HepG2 (cell line): ENCODE measurements around the gene UGT1A3. TPM values are rescaled to one million over a fixed set of nuclear protein-coding genes. Genes with fewer than 3 reads are reported as not detected.

Source experiments
- ATAC-seq: fragments of 200-7000 bp; cut with Tn5 transposase; 3 replicates; pipeline ENCODE4 v1.9.1; 2020; ENCODE audit warnings: mild to moderate bottlenecking, moderate library complexity
- BruUV-seq: library from RNA; stranded (reverse); fragments of 400-500 nt; replicated peaks from 2 replicates; lab custom pipeline; 2021; lab: Mats Ljungman, UMichigan
- CTCF ChIA-PET: fragments of 300-600 bp; formaldehyde crosslinking; extraction: SDS; loops from one replicate; lab custom pipeline; 2021; ENCODE audit warnings: low total read pairs, inconsistent platforms, low intra/inter-chr PET ratio; lab: Yijun Ruan, JAX
- POLR2A ChIA-PET: fragments of 350-600 bp; sonication (Branson Sonifier 250); formaldehyde crosslinking; loops from one replicate; lab custom pipeline; 2020; ENCODE audit warnings: antibody characterized with exemption, inconsistent platforms; lab: Yijun Ruan, JAX
- DNase-seq: peaks from one replicate; pipeline ENCODE4 v3.0.0-alpha.2; 2015; ENCODE audit warnings: low spot score
- FAIRE-seq: peaks from 3 replicates; lab custom pipeline; 2011; peaks lifted over from hg19 to GRCh38; lab: Jason Lieb, UNC
- H2AFZ ChIP-seq: one replicate; pipeline ENCODE4 v1.6.1; 2011; ENCODE audit warnings: low read length, inconsistent platforms
- H3K27ac ChIP-seq: fragments of 300-600 bp; 3 replicates; pipeline ENCODE4 v1.8.0; 2011; ENCODE audit warnings: mixed run types, mild to moderate bottlenecking, mixed read lengths, low read length, inconsistent platforms; ENCODE audit not compliant: insufficient read depth; ENCODE audit errors: extremely low read length
- H3K27me3 ChIP-seq, 2 experiments: fragments of 200-600 bp in 1 of 2; 2 replicates in 1 of 2; 3 replicates in 1 of 2; pipeline versions ENCODE4 v1.6.0 to v1.8.0; 2011; ENCODE audit warnings: low read length in 2 of 2, mild to moderate bottlenecking in 2 of 2, moderate library complexity in 2 of 2, inconsistent platforms in 1 of 2; ENCODE audit not compliant: insufficient read depth in 2 of 2, control insufficient read depth in 1 of 2
- H3K36me3 ChIP-seq, 2 experiments: fragments of 200-600 bp in 1 of 2; replicated peaks in 1 of 2; 2 replicates in 1 of 2; 3 replicates in 1 of 2; pipeline versions ENCODE4 v1.5.1 to v1.8.0; 2011; ENCODE audit warnings: low read length in 2 of 2, inconsistent platforms in 1 of 2; ENCODE audit not compliant: insufficient read depth in 2 of 2, control insufficient read depth in 1 of 2
- H3K4me1 ChIP-seq: 2 replicates; pipeline ENCODE4 v1.5.1; 2012; ENCODE audit warnings: low read length, inconsistent platforms; ENCODE audit not compliant: insufficient read depth
- H3K4me2 ChIP-seq: 2 replicates; pipeline ENCODE4 v1.6.0; 2011; ENCODE audit warnings: low read depth, low read length, inconsistent platforms
- H3K4me3 ChIP-seq, 3 experiments: fragments of 200-600 bp in 1 of 3; sonication (generic), shearing (Covaris generic) in 1 of 3; replicated peaks in 1 of 3; 2 replicates each; pipeline ENCODE4 v1.5.1; 2011 to 2016; ENCODE audit warnings: low read length in 3 of 3, inconsistent platforms in 2 of 3, low read depth in 2 of 3, mild to moderate bottlenecking in 2 of 3, control low read depth in 1 of 3, mixed read lengths in 1 of 3; ENCODE audit not compliant: insufficient read depth in 1 of 3
- H3K79me2 ChIP-seq: one replicate; pipeline ENCODE4 v1.6.1; 2011; ENCODE audit warnings: low read length, inconsistent platforms; ENCODE audit not compliant: insufficient read depth
- H3K9ac ChIP-seq: 2 replicates; pipeline ENCODE4 v1.6.0; 2011; ENCODE audit warnings: mild to moderate bottlenecking, low read depth, low read length, inconsistent platforms; ENCODE audit not compliant: insufficient read depth
- H3K9me3 ChIP-seq: 2 replicates; pipeline ENCODE4 v1.5.1; 2012; ENCODE audit warnings: mild to moderate bottlenecking, low read length
- H4K20me1 ChIP-seq: 2 replicates; pipeline ENCODE4 v1.6.0; 2011; ENCODE audit warnings: inconsistent platforms, mild to moderate bottlenecking, low read length, moderate library complexity; ENCODE audit not compliant: insufficient read depth
- FOXP1 ChIP-seq, 2 experiments: fragments of 450-650 bp in 1 of 2; IDR thresholded peaks; 2 replicates each; pipeline ENCODE4 v1.6.1; 2017 to 2018; ENCODE audit warnings: antibody characterized with exemption in 1 of 2
- PHF20 ChIP-seq: sonication (generic); formaldehyde crosslinking; IDR thresholded peaks from 2 replicates; pipeline ENCODE4 v1.5.0; 2020; ENCODE audit warnings: mild to moderate bottlenecking, missing genetic modification reagents
- SUZ12 ChIP-seq: fragments of 150-350 bp; IDR thresholded peaks from 2 replicates; pipeline ENCODE4 v1.6.1; 2014; ENCODE audit warnings: low read depth, low read length
- ZNF383 ChIP-seq: sonication (generic); formaldehyde crosslinking; IDR thresholded peaks from 2 replicates; pipeline ENCODE4 v1.4.0; 2020; ENCODE audit warnings: missing genetic modification reagents, mild to moderate bottlenecking, borderline replicate concordance
- ZNF547 ChIP-seq: sonication (generic); formaldehyde crosslinking; IDR thresholded peaks from 2 replicates; pipeline ENCODE4 v1.5.1; 2020; ENCODE audit warnings: mild to moderate bottlenecking, missing genetic modification reagents
- WGBS: methylation state at CpG from one replicate; pipeline ENCODE4 v1.1.6; 2017; ENCODE audit warnings: low lambda C conversion rate; 5-methylcytosine and 5-hydroxymethylcytosine counted together
- in situ Hi-C: cut with HindIII; loops from 2 replicates; pipeline ENCODE4 v1.10.0; 2017; ENCODE audit warnings: low pct_unique_long_range_greater_than_20kb; ENCODE audit not compliant: extremely low pct_ligation_motif_present
- intact Hi-C: fragments of 100-400 bp; cut with micrococcal nuclease; formaldehyde crosslinking; loops from one replicate; pipeline ENCODE4 v1.10.0; 2022; ENCODE audit not compliant: unreplicated experiment
- polyA plus RNA-seq, 8 experiments: library from polyadenylated mRNA; depleted of rRNA in 3 of 8; stranded (reverse) in 7 of 8; unstranded in 1 of 8; fragments of >200 nt; fragmentation: Illumina TruSeq in 4 of 8; extraction: Trizol in 4 of 8; gene quantifications; 2 replicates each; pipeline versions ENCODE4 v1.2.1 to v1.2.3, GENCODE V29; 2011 to 2016; ENCODE audit warnings: low read depth in 4 of 8, missing spikeins in 1 of 8, mixed read lengths in 1 of 8; ENCODE audit not compliant: insufficient read depth in 1 of 8
- total RNA-seq, 5 experiments: library from RNA; depleted of rRNA; stranded (reverse); fragments of >200 nt; fragmentation: Illumina TruSeq; extraction: Trizol; gene quantifications; 2 replicates each; pipeline ENCODE4 v1.2.3, GENCODE V29; 2016; ENCODE audit warnings: low read depth in 1 of 5
- TF ChIP-seq, protein P1 (sequence below): sonication (generic); formaldehyde crosslinking; IDR thresholded peaks from 2 replicates; pipeline ENCODE4 v1.5.0; 2020; ENCODE audit warnings: missing genetic modification reagents

Gene UGT1A3
- total and polyA plus RNA-seq, 2 of the 13 experiments (the other 11 are each of a cell fraction or from before 2014, with no cell fraction given) = not detected

DNA sequence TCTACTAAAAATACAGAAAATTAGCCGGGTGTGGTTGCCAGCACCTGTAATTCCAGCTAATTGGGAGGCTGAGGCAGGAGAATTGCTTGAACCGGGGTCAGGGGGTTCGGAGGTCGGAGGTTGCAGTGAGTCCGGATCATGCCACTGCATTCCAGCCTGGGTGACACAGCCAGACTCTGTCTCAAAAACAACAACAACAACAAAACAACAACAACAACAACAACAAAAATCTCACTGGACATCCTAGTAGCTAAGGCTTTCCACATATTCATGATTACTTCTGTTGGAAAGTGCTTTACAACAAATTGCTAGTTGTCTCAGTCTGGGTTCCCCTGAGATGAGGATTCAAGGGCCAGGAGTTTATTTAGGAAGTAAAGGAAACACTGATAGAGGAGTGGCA lies 45.0 kb downstream of the UGT1A3 start:
- no peak for ATAC-seq
- in situ Hi-C loops = no loop called here
- no TSS peak for BruUV-seq
- 63% methylated on average over 5 of the region's 5 CpGs for WGBS
- intact Hi-C loops = no loop called here
- no peaks in the 10 kb centered on the region for H3K79me2 ChIP-seq
- no peaks in the 10 kb centered on the region for H3K4me1 ChIP-seq
- H3K9me3 ChIP-seq = peaks cover 5% of the 10 kb centered on the region; the same call in 1 of the 2 replicates
- no peak overlapping the region for H2AFZ ChIP-seq
- no peak for FAIRE-seq
- no peaks in the 10 kb centered on the region for H3K36me3 ChIP-seq
- TF ChIP-seq, protein P1, sequence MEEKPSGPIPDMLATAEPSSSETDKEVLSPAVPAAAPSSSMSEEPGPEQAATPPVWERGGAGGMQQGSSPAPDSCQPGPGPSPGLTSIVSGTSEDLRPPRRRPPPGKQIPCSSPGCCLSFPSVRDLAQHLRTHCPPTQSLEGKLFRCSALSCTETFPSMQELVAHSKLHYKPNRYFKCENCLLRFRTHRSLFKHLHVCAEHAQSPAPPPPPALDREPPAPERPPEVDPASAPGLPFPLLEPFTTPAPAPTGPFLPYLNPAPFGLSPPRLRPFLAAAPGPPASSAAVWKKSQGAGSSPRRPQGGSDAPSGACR (CRISPR knock-in tag) = no peak
- TF ChIP-seq FOXP1 (IDR thresholded peaks at IDR 0.05) (0 out of 2 replicates have a peak, but pooled peaks have one; percentile 58), FOXP1 (CRISPR knock-in tag; IDR thresholded peaks at IDR 0.05) (no peak)
- ChIA-PET POLR2A (no interaction called here), CTCF (no interaction called here)
- no peaks in the 10 kb centered on the region for H4K20me1 ChIP-seq
- H3K27ac ChIP-seq = no peak overlapping the region
- H3K27me3 ChIP-seq = peaks cover 3 to 53% of the 10 kb centered on the region in 2 experiments; a peak in 4 of 5 replicates
- H3K4me3 ChIP-seq = no peak overlapping the region
- no peak overlapping the region for H3K9ac ChIP-seq
- no peak for DNase-seq
- no peak overlapping the region for H3K4me2 ChIP-seq

DNA sequence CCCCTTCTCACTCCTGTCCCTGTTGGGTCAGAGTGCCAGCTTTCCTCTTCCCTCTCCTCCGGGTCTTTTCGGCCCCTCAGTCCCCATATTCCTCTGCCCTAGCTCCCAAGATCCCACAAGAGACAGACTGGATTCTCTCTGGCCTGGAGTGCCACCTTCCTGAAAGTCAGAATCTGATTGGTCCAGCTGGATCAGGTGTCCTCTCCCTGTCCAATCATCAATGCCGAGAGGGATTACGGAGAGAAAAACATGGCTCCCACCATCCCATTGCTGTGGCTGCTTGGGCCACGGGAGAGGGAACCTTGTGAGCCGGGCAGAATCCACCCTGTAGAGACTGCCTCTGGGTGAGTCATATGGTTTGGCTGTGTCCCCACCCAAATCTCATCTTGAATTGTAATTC lies 46.6 kb downstream of the UGT1A3 start:
- WGBS = 57% methylated on average over 6 of the region's 6 CpGs
- FAIRE-seq (no peak), ATAC-seq (no peak)
- Histone ChIP-seq H3K27ac (no peak overlapping the region), H3K36me3 (no peaks in the 10 kb centered on the region), H3K4me3 (no peak overlapping the region), H3K9ac (no peak overlapping the region), H4K20me1 (no peaks in the 10 kb centered on the region), H3K4me1 (no peaks in the 10 kb centered on the region), H3K4me2 (no peak overlapping the region), H3K79me2 (no peaks in the 10 kb centered on the region), H2AFZ (no peak overlapping the region)
- CTCF ChIA-PET = no interaction called here
- POLR2A ChIA-PET = no interaction called here
- in situ Hi-C loops = no loop called here
- no peak for TF ChIP-seq PHF20 (CRISPR knock-in tag)
- no peak for TF ChIP-seq ZNF547
- no peak for TF ChIP-seq ZNF383 (CRISPR knock-in tag)
- TF ChIP-seq SUZ12 = no peak
- TF ChIP-seq, all 625 proteins: peak for 0
- BruUV-seq = no TSS peak
- no peak for DNase-seq
- intact Hi-C loops = no loop called here
- peaks cover 3 to 58% of the 10 kb centered on the region in 2 experiments; a peak in 4 of 5 replicates for H3K27me3 ChIP-seq
- peaks cover 5% of the 10 kb centered on the region; the same call in 1 of the 2 replicates for H3K9me3 ChIP-seq
